Left renal cortex interstitium (tissue), 4 donors: ENCODE measurements around the gene MRPL20. TPM values are rescaled to one million over a fixed set of nuclear protein-coding genes. Genes with fewer than 3 reads are reported as not detected.

Experiments used
- polyA plus RNA-seq, 4 donors: library from polyadenylated mRNA; unstranded; fragments of 120-200 nt; gene quantifications; one replicate each; pipeline ENCODE4 v1.2.1, GENCODE V29; 2013; ENCODE audit not compliant: insufficient read length in 4 of 4

The MRPL20 gene
- polyA plus RNA-seq, 4 donors, result 111 to 143 (median 117) TPM

Other genes starting within 250 kb of the MRPL20 start
- gene TTLL10, start 233.4 kb downstream of the MRPL20 start, polyA plus RNA-seq, result 1 to 10 TPM in 1 of 4 donors, under 1 TPM in 3; 0.41 to 1.1 (median 0.63) TPM
- under 1 TPM; 0.29 to 0.79 (median 0.53) TPM for gene TNFRSF18, start 200.7 kb downstream of the MRPL20 start, polyA plus RNA-seq
- gene TNFRSF4, start 193.1 kb downstream of the MRPL20 start, polyA plus RNA-seq, result 1 to 10 TPM; 1.7 to 3.1 (median 2.0) TPM
- 100 to 1,000 TPM; 115 to 144 (median 130) TPM for gene SDF4, start 175.3 kb downstream of the MRPL20 start, polyA plus RNA-seq
- 10 to 100 TPM; 19.8 to 24.4 (median 21.4) TPM for gene B3GALT6, start 175.1 kb downstream of the MRPL20 start, polyA plus RNA-seq
- 10 to 100 TPM in 3 of 4 donors, 1 to 10 TPM in 1; 7.2 to 17.3 (median 14.9) TPM for gene C1QTNF12, start 160.6 kb downstream of the MRPL20 start, polyA plus RNA-seq
- gene UBE2J2, start 133.4 kb downstream of the MRPL20 start, polyA plus RNA-seq, result 10 to 100 TPM; 40.9 to 68.6 (median 58.4) TPM
- 10 to 100 TPM in 1 of 4 donors, 1 to 10 TPM in 3; 2.4 to 10.2 (median 6.9) TPM for gene SCNN1D, start 126.9 kb downstream of the MRPL20 start, polyA plus RNA-seq
- gene ACAP3, start 99.4 kb downstream of the MRPL20 start, polyA plus RNA-seq, result 10 to 100 TPM; 14.9 to 45.2 (median 33.0) TPM
- 10 to 100 TPM in 2 of 4 donors, 1 to 10 TPM in 2; 7.3 to 12.4 (median 10.7) TPM for gene PUSL1, start 98.7 kb downstream of the MRPL20 start, polyA plus RNA-seq
- gene INTS11, start 82.6 kb downstream of the MRPL20 start, polyA plus RNA-seq, result 100 to 1,000 TPM in 3 of 4 donors, 10 to 100 TPM in 1; 94.8 to 169 (median 129) TPM
- 10 to 100 TPM; 12.4 to 21.1 (median 17.3) TPM for gene CPTP, start 82.5 kb downstream of the MRPL20 start, polyA plus RNA-seq
- under 1 TPM; 0.28 to 0.70 (median 0.45) TPM for gene TAS1R3, start 76.0 kb downstream of the MRPL20 start, polyA plus RNA-seq
- gene DVL1, start 57.9 kb downstream of the MRPL20 start, polyA plus RNA-seq, result 10 to 100 TPM; 24.6 to 52.2 (median 45.6) TPM
- 100 to 1,000 TPM; 164 to 219 (median 209) TPM for gene MXRA8, start 48.7 kb downstream of the MRPL20 start, polyA plus RNA-seq
- 100 to 1,000 TPM in 1 of 4 donors, 10 to 100 TPM in 3; 64.4 to 107 (median 84.7) TPM for gene AURKAIP1, start 32.1 kb downstream of the MRPL20 start, polyA plus RNA-seq
- 100 to 1,000 TPM; 178 to 392 (median 277) TPM for gene CCNL2, start 8.0 kb downstream of the MRPL20 start, polyA plus RNA-seq
- 10 to 100 TPM in 3 of 4 donors, 1 to 10 TPM in 1; 5.1 to 27.6 (median 12.1) TPM for gene ANKRD65, start 14.0 kb upstream of the MRPL20 start, polyA plus RNA-seq
- 100 to 1,000 TPM in 1 of 4 donors, 10 to 100 TPM in 3; 48.3 to 104 (median 66.7) TPM for gene VWA1, start 28.4 kb upstream of the MRPL20 start, polyA plus RNA-seq
- gene ATAD3C, start 42.4 kb upstream of the MRPL20 start, polyA plus RNA-seq, result 1 to 10 TPM; 2.6 to 3.7 (median 2.9) TPM
- 10 to 100 TPM in 3 of 4 donors, 1 to 10 TPM in 1; 9.4 to 29.9 (median 20.5) TPM for gene ATAD3B, start 64.5 kb upstream of the MRPL20 start, polyA plus RNA-seq
- 10 to 100 TPM; 15.8 to 31.6 (median 24.4) TPM for gene ATAD3A, start 104.9 kb upstream of the MRPL20 start, polyA plus RNA-seq
- 1 to 10 TPM; 4.3 to 8.4 (median 7.3) TPM for gene TMEM240, start 133.3 kb upstream of the MRPL20 start, polyA plus RNA-seq
- gene SSU72, start 167.6 kb upstream of the MRPL20 start, polyA plus RNA-seq, result 10 to 100 TPM; 76.6 to 95.9 (median 82.9) TPM
- gene FNDC10, start 192.8 kb upstream of the MRPL20 start, polyA plus RNA-seq, result 1 to 10 TPM; 1.6 to 5.1 (median 4.0) TPM
- gene MIB2, start 208.2 kb upstream of the MRPL20 start, polyA plus RNA-seq, result 10 to 100 TPM; 23.5 to 90.7 (median 55.8) TPM
- 10 to 100 TPM; 16.0 to 54.0 (median 37.4) TPM for gene MMP23B, start 224.9 kb upstream of the MRPL20 start, polyA plus RNA-seq